Measurements from ENCODE around the gene ALOX12. TPM values are rescaled to one million over a fixed set of nuclear protein-coding genes. Genes with fewer than 3 reads are reported as not detected.
A peak's percentile ranks its signal among the peaks of the same experiment; 100 is the strongest.

ALOX12 gene
- polyA plus RNA-seq, 3 donors: 0.29 to 1.2 TPM; not detected in 1

DNA sequence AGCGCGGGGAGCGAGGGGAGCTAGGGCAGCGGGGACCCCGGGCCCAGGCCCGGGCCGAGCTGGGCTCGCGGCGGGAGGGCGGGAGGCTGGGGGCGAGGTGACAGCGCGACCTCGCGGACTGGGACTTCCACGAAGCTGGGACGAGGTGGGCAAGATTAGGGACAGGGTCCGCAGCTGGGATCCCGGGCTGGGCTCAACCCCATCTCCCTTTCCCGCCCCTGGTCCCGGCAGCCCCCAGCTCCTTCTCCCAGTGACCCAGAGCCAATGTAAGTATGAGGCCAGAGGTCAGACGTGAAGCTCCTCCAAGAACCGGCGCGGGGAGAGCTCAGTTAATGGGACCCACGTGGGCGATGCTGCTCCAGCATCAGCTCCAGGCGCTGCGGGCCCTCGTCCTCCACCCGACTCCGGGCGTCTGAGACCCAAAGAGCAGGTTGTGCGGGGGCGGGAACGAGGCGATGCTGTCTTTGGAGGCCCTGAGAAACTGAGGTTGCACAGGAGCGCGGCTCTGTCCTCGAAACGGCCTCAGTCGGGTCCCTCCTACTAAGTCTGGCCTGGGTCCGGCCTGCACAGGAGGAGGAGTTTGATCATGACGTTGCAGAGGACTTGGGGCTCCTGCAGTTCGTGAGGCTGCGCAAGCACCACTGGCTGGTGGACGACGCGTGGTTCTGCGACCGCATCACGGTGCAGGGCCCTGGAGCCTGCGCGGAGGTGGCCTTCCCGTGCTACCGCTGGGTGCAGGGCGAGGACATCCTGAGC lies 585 bp downstream of the ALOX12 start:
- H3K79me2 ChIP-seq (ENCODE audit: insufficient read depth, low read length): no peaks in the 10 kb centered on the region
- Mint-ChIP-seq H3K9me3 (peaks cover 0 to 3% (median 0%) of the 10 kb centered on the region in 7 donors), H3K4me1 (peaks cover 17% of the 10 kb centered on the region), H3K36me3 (peaks cover 47 to 51% of the 10 kb centered on the region in 2 donors), H3K27me3 (ENCODE audit: low read depth in 3 of 3) (peaks cover 4 to 11% (median 5%) of the 10 kb centered on the region in 3 donors), H3K27ac (no peak overlapping the region), H3K4me3 (peak overlapping the region in 1 of 2 donors; percentile 34)
- peak overlapping the region in 1 of 3 experiments; percentile 32 for H3K4me3 ChIP-seq (replicated peaks in 1 of 3; ENCODE audit: low read depth in 2 of 3, low read length in 3 of 3)
- H3K4me2 ChIP-seq (replicated peaks; ENCODE audit: extremely low read depth, low read length, poor library complexity, severe bottlenecking): peak overlapping the region; percentile 53
- peaks cover 60% of the 10 kb centered on the region for H4K20me1 ChIP-seq (ENCODE audit: insufficient read depth, low read length)
- H3K36me3 ChIP-seq (replicated peaks in 1 of 2; ENCODE audit: control insufficient read depth in 1 of 2, insufficient read depth in 2 of 2, low read length in 2 of 2): peaks cover 35 to 50% of the 10 kb centered on the region in 2 donors
- peaks cover 0 to 15% of the 10 kb centered on the region in 2 donors for H3K4me1 ChIP-seq (ENCODE audit: control insufficient read depth in 1 of 2, insufficient read depth in 2 of 2, low read length in 2 of 2)
- H2AFZ ChIP-seq (ENCODE audit: insufficient read depth, low read depth, low read length, poor library complexity, severe bottlenecking): no peak overlapping the region
- H3K27ac ChIP-seq (ENCODE audit: low read depth in 1 of 2, low read length in 2 of 2): no peak overlapping the region
- 80% methylated on average over 58 of the region's 58 CpGs for WGBS (ENCODE audit: insufficient coverage)
- no peaks in the 10 kb centered on the region for H3K9me3 ChIP-seq (replicated peaks in 1 of 2; ENCODE audit: control insufficient read depth in 1 of 2, insufficient read depth in 1 of 2, low read length in 2 of 2)
- H3K27me3 ChIP-seq (ENCODE audit: control insufficient read depth in 2 of 2, insufficient read depth in 2 of 2, low read length in 2 of 2): no peaks in the 10 kb centered on the region
- TF ChIP-seq, protein P1, sequence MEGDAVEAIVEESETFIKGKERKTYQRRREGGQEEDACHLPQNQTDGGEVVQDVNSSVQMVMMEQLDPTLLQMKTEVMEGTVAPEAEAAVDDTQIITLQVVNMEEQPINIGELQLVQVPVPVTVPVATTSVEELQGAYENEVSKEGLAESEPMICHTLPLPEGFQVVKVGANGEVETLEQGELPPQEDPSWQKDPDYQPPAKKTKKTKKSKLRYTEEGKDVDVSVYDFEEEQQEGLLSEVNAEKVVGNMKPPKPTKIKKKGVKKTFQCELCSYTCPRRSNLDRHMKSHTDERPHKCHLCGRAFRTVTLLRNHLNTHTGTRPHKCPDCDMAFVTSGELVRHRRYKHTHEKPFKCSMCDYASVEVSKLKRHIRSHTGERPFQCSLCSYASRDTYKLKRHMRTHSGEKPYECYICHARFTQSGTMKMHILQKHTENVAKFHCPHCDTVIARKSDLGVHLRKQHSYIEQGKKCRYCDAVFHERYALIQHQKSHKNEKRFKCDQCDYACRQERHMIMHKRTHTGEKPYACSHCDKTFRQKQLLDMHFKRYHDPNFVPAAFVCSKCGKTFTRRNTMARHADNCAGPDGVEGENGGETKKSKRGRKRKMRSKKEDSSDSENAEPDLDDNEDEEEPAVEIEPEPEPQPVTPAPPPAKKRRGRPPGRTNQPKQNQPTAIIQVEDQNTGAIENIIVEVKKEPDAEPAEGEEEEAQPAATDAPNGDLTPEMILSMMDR (IDR thresholded peaks at IDR 0.05): no peak
- no peak overlapping the region for H3K9ac ChIP-seq (ENCODE audit: insufficient read depth, low read length, poor library complexity, severe bottlenecking)
- no peak for DNase-seq
- intact Hi-C loops (cut with micrococcal nuclease): loop anchor here in 1 of 2 donors (10.0 kb wide), 1 partner anchor 332 kb away; no protein-coding TSS in a partner anchor

- Histone ChIP-seq H3K4me2 (replicated peaks; ENCODE audit: extremely low read depth, low read length, poor library complexity, severe bottlenecking) (no peak overlapping the region), H3K4me3 (replicated peaks in 1 of 3; ENCODE audit: low read depth in 2 of 3, low read length in 3 of 3) (no peak overlapping the region), H3K9me3 (replicated peaks in 1 of 2; ENCODE audit: control insufficient read depth in 1 of 2, insufficient read depth in 1 of 2, low read length in 2 of 2) (no peaks in the 10 kb centered on the region), H3K9ac (ENCODE audit: insufficient read depth, low read length, poor library complexity, severe bottlenecking) (no peak overlapping the region), H3K79me2 (ENCODE audit: insufficient read depth, low read length) (no peaks in the 10 kb centered on the region), H3K27ac (ENCODE audit: low read depth in 1 of 2, low read length in 2 of 2) (no peak overlapping the region), H3K36me3 (replicated peaks in 1 of 2; ENCODE audit: control insufficient read depth in 1 of 2, insufficient read depth in 2 of 2, low read length in 2 of 2) (peaks cover 42 to 57% of the 10 kb centered on the region in 2 donors), H3K27me3 (ENCODE audit: control insufficient read depth in 2 of 2, insufficient read depth in 2 of 2, low read length in 2 of 2) (no peaks in the 10 kb centered on the region), H3K4me1 (ENCODE audit: control insufficient read depth in 1 of 2, insufficient read depth in 2 of 2, low read length in 2 of 2) (peaks cover 0 to 15% of the 10 kb centered on the region in 2 donors), H2AFZ (ENCODE audit: insufficient read depth, low read depth, low read length, poor library complexity, severe bottlenecking) (no peak overlapping the region), H4K20me1 (ENCODE audit: insufficient read depth, low read length) (peaks cover 68% of the 10 kb centered on the region)
- no peak for DNase-seq
- intact Hi-C loops (cut with micrococcal nuclease): loop anchor here in 1 of 2 donors (10.0 kb wide), 1 partner anchor 332 kb away; no protein-coding TSS in a partner anchor
- peaks cover 18% of the 10 kb centered on the region for H3K4me1 Mint-ChIP-seq
- TF ChIP-seq, protein P1 (IDR thresholded peaks at IDR 0.05): no peak
- peaks cover 0 to 3% (median 0%) of the 10 kb centered on the region in 7 donors for H3K9me3 Mint-ChIP-seq
- H3K27ac Mint-ChIP-seq: no peak overlapping the region
- H3K4me3 Mint-ChIP-seq: no peak overlapping the region
- 98% methylated on average over 6 of the region's 8 CpGs for WGBS (ENCODE audit: insufficient coverage)
- H3K27me3 Mint-ChIP-seq (ENCODE audit: low read depth in 3 of 3): peaks cover 2 to 11% (median 5%) of the 10 kb centered on the region in 3 donors
- peaks cover 53 to 57% of the 10 kb centered on the region in 2 donors for H3K36me3 Mint-ChIP-seq
Observed at GRCh38 chr17:6997171-6997570, 1.3 kb downstream of the ALOX12 start.
